ES-I3 (cell line): Measurements from ENCODE around the gene ETF1.

Experiments used
- H3K36me3 ChIP-seq: 2 replicates; pipeline ENCODE4 v1.6.1; 2013; ENCODE audit warnings: mild to moderate bottlenecking, low read length, control low read depth, moderate library complexity; ENCODE audit not compliant: insufficient read depth
- H3K4me1 ChIP-seq: 2 replicates; pipeline ENCODE4 v1.6.1; 2013; ENCODE audit warnings: mild to moderate bottlenecking, control low read depth, low read length; ENCODE audit not compliant: insufficient read depth
- H3K9ac ChIP-seq: 2 replicates; pipeline ENCODE4 v1.6.1; 2013; ENCODE audit warnings: low read depth, mild to moderate bottlenecking, low read length, moderate library complexity
- H3K9me3 ChIP-seq: 2 replicates; pipeline ENCODE4 v1.6.1; 2013; ENCODE audit warnings: mild to moderate bottlenecking, low read length, moderate library complexity; ENCODE audit not compliant: control insufficient read depth, insufficient read depth

ETF1 gene

GRCh38 chr5:138470322-138471051, 72.5 kb downstream of the ETF1 start:
- Histone ChIP-seq H3K9ac (no peak overlapping the region), H3K9me3 (no peaks in the 10 kb centered on the region), H3K4me1 (no peaks in the 10 kb centered on the region), H3K36me3 (no peaks in the 10 kb centered on the region)

GRCh38 chr5:138469540-138470321, 73.3 kb downstream of the ETF1 start:
- Histone ChIP-seq H3K36me3 (no peaks in the 10 kb centered on the region), H3K9ac (no peak overlapping the region), H3K4me1 (no peaks in the 10 kb centered on the region), H3K9me3 (no peaks in the 10 kb centered on the region)

DNA sequence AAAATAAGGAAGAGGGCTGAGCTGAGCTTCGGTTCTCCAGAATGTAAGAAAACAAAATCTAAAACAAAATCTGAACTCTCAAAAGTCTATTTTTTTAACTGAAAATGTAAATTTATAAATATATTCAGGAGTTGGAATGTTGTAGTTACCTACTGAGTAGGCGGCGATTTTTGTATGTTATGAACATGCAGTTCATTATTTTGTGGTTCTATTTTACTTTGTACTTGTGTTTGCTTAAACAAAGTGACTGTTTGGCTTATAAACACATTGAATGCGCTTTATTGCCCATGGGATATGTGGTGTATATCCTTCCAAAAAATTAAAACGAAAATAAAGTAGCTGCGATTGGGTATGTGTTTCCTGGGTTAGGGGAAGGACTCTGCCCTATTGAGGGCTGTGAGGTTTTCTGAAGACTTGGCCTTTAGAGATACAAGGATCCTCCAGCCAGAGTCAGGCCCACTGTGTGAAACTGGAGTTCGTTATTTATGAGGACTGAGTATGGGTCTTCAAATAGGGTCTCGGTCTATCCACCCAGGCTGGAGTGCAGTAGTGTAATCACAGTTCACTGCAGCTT, 74.0 kb downstream of the ETF1 start:
- Histone ChIP-seq H3K9ac (no peak overlapping the region), H3K9me3 (no peaks in the 10 kb centered on the region), H3K36me3 (no peaks in the 10 kb centered on the region), H3K4me1 (no peaks in the 10 kb centered on the region)

DNA sequence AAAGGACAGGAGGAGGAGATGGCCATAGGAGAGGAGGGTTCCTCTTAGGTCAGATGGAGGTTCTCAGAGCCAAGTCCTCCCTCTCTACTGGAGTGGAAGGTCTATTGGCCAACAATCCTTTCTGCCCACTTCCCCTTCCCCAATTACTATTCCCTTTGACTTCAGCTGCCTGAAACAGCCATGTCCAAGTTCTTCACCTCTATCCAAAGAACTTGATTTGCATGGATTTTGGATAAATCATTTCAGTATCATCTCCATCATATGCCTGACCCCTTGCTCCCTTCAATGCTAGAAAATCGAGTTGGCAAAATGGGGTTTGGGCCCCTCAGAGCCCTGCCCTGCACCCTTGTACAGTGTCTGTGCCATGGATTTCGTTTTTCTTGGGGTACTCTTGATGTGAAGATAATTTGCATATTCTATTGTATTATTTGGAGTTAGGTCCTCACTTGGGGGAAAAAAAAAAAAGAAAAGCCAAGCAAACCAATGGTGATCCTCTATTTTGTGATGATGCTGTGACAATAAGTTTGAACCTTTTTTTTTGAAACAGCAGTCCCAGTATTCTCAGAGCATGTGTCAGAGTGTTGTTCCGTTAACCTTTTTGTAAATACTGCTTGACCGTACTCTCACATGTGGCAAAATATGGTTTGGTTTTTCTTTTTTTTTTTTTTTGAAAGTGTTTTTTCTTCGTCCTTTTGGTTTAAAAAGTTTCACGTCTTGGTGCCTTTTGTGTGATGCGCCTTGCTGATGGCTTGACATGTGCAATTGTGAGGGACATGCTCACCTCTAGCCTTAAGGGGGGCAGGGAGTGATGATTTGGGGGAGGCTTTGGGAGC, 74.7 kb downstream of the ETF1 start:
- Histone ChIP-seq H3K9me3 (no peaks in the 10 kb centered on the region), H3K9ac (no peak overlapping the region), H3K4me1 (no peaks in the 10 kb centered on the region), H3K36me3 (no peaks in the 10 kb centered on the region)

DNA sequence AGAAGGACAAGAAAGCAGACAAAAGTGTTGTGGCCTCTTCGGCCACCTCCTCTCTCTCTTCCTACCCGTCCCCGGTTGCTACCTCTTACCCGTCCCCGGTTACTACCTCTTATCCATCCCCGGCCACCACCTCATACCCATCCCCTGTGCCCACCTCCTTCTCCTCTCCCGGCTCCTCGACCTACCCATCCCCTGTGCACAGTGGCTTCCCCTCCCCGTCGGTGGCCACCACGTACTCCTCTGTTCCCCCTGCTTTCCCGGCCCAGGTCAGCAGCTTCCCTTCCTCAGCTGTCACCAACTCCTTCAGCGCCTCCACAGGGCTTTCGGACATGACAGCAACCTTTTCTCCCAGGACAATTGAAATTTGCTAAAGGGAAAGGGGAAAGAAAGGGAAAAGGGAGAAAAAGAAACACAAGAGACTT, 75.3 kb downstream of the ETF1 start:
- H3K9ac ChIP-seq = no peak overlapping the region
- no peaks in the 10 kb centered on the region for H3K9me3 ChIP-seq
- H3K36me3 ChIP-seq = no peaks in the 10 kb centered on the region
- H3K4me1 ChIP-seq = no peaks in the 10 kb centered on the region

GRCh38 chr5:138466900-138467710, 75.9 kb downstream of the ETF1 start:
- no peaks in the 10 kb centered on the region for H3K9me3 ChIP-seq
- H3K36me3 ChIP-seq = no peaks in the 10 kb centered on the region
- no peak overlapping the region for H3K9ac ChIP-seq

DNA sequence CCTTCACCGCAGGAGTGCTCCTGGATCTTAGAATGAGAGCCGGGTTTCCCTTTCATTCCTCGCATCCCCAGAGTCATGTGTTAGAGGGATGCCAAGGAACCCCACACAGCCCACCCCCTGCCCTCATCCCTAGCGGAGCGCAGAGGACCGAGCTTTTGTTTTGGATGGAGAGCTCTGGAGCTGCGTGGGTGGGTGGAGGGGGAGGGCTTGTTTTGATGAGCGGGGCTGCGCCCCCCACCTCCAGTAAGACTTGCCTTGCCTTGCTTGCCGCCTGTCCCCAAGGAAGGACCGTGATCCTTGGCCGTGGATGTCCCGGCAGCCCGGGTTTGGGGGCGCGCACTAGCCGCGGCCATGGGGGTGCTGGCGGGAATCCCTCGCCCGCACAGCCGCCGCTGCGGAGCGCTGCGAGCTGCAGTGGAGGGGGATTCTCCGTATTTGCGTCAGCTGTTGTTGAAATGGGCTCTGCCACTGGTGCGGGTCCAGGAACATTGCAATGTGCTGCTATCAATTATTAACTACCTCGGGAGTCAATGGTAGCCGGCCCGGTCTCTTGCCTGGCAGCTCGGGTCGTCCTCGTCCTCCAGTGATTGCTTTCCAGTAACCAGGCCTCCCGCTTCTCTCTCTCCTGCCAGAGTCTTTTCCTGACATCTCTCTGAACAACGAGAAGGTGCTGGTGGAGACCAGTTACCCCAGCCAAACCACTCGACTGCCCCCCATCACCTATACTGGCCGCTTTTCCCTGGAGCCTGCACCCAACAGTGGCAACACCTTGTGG, 76.7 kb downstream of the ETF1 start:
- Histone ChIP-seq H3K36me3 (no peaks in the 10 kb centered on the region), H3K9me3 (no peaks in the 10 kb centered on the region), H3K9ac (peak overlapping the region; percentile 93), H3K4me1 (no peaks in the 10 kb centered on the region; the same call in 1 of the 2 replicates)

More at GRCh38 chr5:138466900-138467710, 75.9 kb downstream of the ETF1 start:
- H3K4me1 ChIP-seq = no peaks in the 10 kb centered on the region

GRCh38 chr5:138465261-138466124, 77.5 kb downstream of the ETF1 start, which contains the start of gene EGR1:
EGR1 (plus strand) TSS chr5:138465479; CDS start chr5:138465762, 283 bp downstream.
- no peaks in the 10 kb centered on the region; the same call in 1 of the 2 replicates for H3K4me1 ChIP-seq
- no peaks in the 10 kb centered on the region for H3K9me3 ChIP-seq
- H3K9ac ChIP-seq = peak within 1 kb of the TSS; percentile 93
- H3K36me3 ChIP-seq = no peaks in the 10 kb centered on the region

DNA sequence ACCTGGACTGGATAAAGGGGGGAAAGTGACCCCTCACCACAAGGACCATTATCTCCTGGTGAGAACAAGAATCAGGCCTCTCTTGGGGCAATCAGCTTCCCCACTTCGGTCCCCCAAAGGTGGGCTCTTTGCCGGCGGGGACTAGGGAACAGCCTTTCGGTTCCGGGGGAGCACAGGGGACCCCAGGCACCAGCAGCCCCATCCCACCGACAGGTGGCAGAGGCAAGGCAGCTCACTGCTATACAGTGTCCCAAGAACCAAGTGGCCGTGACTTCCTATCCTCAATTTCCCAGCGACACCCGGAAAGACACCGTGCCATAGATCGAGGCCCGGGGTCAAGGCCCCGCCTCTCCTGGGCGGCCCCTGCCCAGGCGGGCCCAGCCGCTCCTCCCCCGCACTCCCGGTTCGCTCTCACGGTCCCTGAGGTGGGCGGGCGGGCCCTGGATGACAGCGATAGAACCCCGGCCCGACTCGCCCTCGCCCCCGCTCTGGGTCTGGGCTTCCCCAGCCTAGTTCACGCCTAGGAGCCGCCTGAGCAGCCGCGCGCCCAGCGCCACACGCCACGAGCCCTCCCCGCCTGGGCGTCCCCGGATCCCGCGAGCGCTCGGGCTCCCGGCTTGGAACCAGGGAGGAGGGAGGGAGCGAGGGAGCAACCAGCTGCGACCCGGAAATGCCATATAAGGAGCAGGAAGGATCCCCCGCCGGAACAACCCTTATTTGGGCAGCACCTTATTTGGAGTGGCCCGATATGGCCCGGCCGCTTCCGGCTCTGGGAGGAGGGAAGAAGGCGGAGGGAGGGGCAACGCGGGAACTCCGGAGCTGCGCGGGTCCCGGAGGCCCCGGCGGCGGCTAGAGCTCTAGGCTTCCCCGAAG, 78.4 kb downstream of the ETF1 start:
- no peaks in the 10 kb centered on the region; the same call in 1 of the 2 replicates for H3K4me1 ChIP-seq
- H3K9ac ChIP-seq = peak overlapping the region; percentile 93
- H3K9me3 ChIP-seq = no peaks in the 10 kb centered on the region
- no peaks in the 10 kb centered on the region for H3K36me3 ChIP-seq

GRCh38 chr5:138464008-138464387, 79.0 kb downstream of the ETF1 start:
- no peaks in the 10 kb centered on the region for H3K9me3 ChIP-seq
- peak overlapping the region; percentile 93 for H3K9ac ChIP-seq
- no peaks in the 10 kb centered on the region; the same call in 1 of the 2 replicates for H3K4me1 ChIP-seq
- H3K36me3 ChIP-seq = no peaks in the 10 kb centered on the region

- Histone ChIP-seq H3K36me3 (no peaks in the 10 kb centered on the region), H3K4me1 (no peaks in the 10 kb centered on the region; the same call in 1 of the 2 replicates), H3K9ac (peak overlapping the region; percentile 93), H3K9me3 (no peaks in the 10 kb centered on the region)
Measured at GRCh38 chr5:138463419-138464007, 79.5 kb downstream of the ETF1 start.
